A549 (cell line): ENCODE results near the gene RFWD3. TPM values are rescaled to one million over a fixed set of nuclear protein-coding genes. Genes with fewer than 3 reads are reported as not detected.

Source experiments
- ATAC-seq, 2 experiments: fragments of 200-7000 bp in 1 of 2; fragments of >200 bp in 1 of 2; cut with Nextera tagmentation in 1 of 2; cut with Tn5 transposase in 1 of 2; 3 replicates each; pipeline versions ENCODE4 v1.8.0 to v1.9.1; 2018 to 2020; ENCODE audit warnings: mild to moderate bottlenecking in 1 of 2, moderate library complexity in 1 of 2
- CTCF ChIA-PET: fragments of 300-600 bp; sonication (Branson Sonifier 250); formaldehyde crosslinking; extraction: SDS; loops from one replicate; lab custom pipeline; 2021; ENCODE audit warnings: antibody characterized with exemption, inconsistent platforms; lab: Yijun Ruan, JAX
- POLR2A ChIA-PET: fragments of 350-600 bp; formaldehyde crosslinking; extraction: SDS; loops from one replicate; lab custom pipeline; 2021; ENCODE audit warnings: antibody characterized with exemption, inconsistent platforms; lab: Yijun Ruan, JAX
- DNase-seq, 2 experiments: peaks; one replicate each; pipeline versions ENCODE4 v3.0.0 to v3.0.0-alpha.2; 2011 to 2016; ENCODE audit warnings: low read depth in 1 of 2, low spot score in 1 of 2
- FAIRE-seq: peaks from 2 replicates; lab custom pipeline; 2011; peaks lifted over from hg19 to GRCh38; lab: Jason Lieb, UNC
- H3K27ac ChIP-seq, 2 experiments: fragments of >200 bp; sonication (Bioruptor Twin); formaldehyde crosslinking; 3 replicates each; pipeline ENCODE4 v1.5.1; 2016 to 2017
- H3K4me1 ChIP-seq: fragments of >200 bp; sonication (Bioruptor Twin); formaldehyde crosslinking; 3 replicates; pipeline ENCODE4 v1.6.1; 2016
- H3K4me2 ChIP-seq: fragments of >200 bp; sonication (Bioruptor Twin); formaldehyde crosslinking; 3 replicates; pipeline ENCODE4 v1.6.1; 2016
- H3K4me3 ChIP-seq: fragments of >200 bp; sonication (Bioruptor Twin); formaldehyde crosslinking; 3 replicates; pipeline ENCODE4 v1.5.1; 2016
- H3K9me3 ChIP-seq: fragments of >200 bp; sonication (Bioruptor Twin); formaldehyde crosslinking; 3 replicates; pipeline ENCODE4 v1.6.1; 2016
- CBX2 ChIP-seq: fragments of 200-600 bp; sonication (generic); IDR thresholded peaks from 2 replicates; pipeline ENCODE4 v1.6.1; 2016; ENCODE audit warnings: low read depth, mild to moderate bottlenecking, borderline replicate concordance
- CBX8 ChIP-seq: fragments of 200-600 bp; sonication (generic); IDR thresholded peaks from 2 replicates; pipeline ENCODE4 v1.6.1; 2016
- CHD2 ChIP-seq: fragments of 150-350 bp; IDR thresholded peaks from 2 replicates; pipeline ENCODE4 v1.6.1; 2014; ENCODE audit warnings: low read length; ENCODE audit not compliant: partially characterized antibody
- EHMT2 ChIP-seq: fragments of 200-600 bp; sonication (generic); IDR thresholded peaks from 2 replicates; pipeline ENCODE4 v1.6.1; 2016; ENCODE audit warnings: antibody characterized with exemption, low read depth, mild to moderate bottlenecking, moderate library complexity
- EP300 ChIP-seq, 2 experiments: fragments of >200 bp; sonication (Bioruptor Twin); formaldehyde crosslinking; IDR thresholded peaks; 2 replicates in 1 of 2; 3 replicates in 1 of 2; pipeline ENCODE4 v1.6.1; 2016 to 2017
- FOSB ChIP-seq: fragments of 250-450 bp; sonication (Bioruptor Pico); IDR thresholded peaks from 2 replicates; pipeline ENCODE4 v1.5.0; 2020; ENCODE audit warnings: mild to moderate bottlenecking, moderate library complexity
- FOSL2 ChIP-seq, 2 experiments: fragments of 450-650 bp in 1 of 2; fragments of >200 bp in 1 of 2; sonication (Bioruptor Twin) in 1 of 2; formaldehyde crosslinking; IDR thresholded peaks; 2 replicates each; pipeline versions ENCODE4 v1.5.0 to v1.6.1; 2016 to 2020; ENCODE audit warnings: mild to moderate bottlenecking in 1 of 2, moderate library complexity in 1 of 2
- GATA3 ChIP-seq: IDR thresholded peaks from 2 replicates; pipeline ENCODE4 v1.6.1; 2012; ENCODE audit warnings: borderline replicate concordance
- HDAC2 ChIP-seq: fragments of 200-600 bp; sonication (generic); IDR thresholded peaks from 2 replicates; pipeline ENCODE4 v1.6.1; 2016
- HOXB13 ChIP-seq: fragments of 250-450 bp; sonication (Bioruptor Pico); IDR thresholded peaks from 2 replicates; pipeline ENCODE4 v1.5.0; 2020; ENCODE audit warnings: low read depth, mild to moderate bottlenecking, moderate library complexity
- JUN ChIP-seq, 2 experiments: fragments of >200 bp; sonication (Bioruptor Twin); formaldehyde crosslinking; IDR thresholded peaks; 2 replicates in 1 of 2; 3 replicates in 1 of 2; pipeline ENCODE4 v1.6.1; 2016 to 2017
- KDM1A ChIP-seq: fragments of 200-600 bp; sonication (generic); IDR thresholded peaks from 2 replicates; pipeline ENCODE4 v1.6.1; 2016; ENCODE audit warnings: low read depth, mild to moderate bottlenecking
- MYC ChIP-seq: IDR thresholded peaks from 2 replicates; pipeline ENCODE4 v1.6.1; 2012; ENCODE audit warnings: mild to moderate bottlenecking, inconsistent platforms, low read length, improper control_type of control experiment, borderline replicate concordance
- NFE2L2 ChIP-seq: fragments of 150-350 bp; conservative IDR thresholded peaks from 2 replicates; pipeline ENCODE4 v1.6.1; 2014; ENCODE audit warnings: low read length
- NR3C1 ChIP-seq: fragments of >200 bp; sonication (Bioruptor Twin); formaldehyde crosslinking; IDR thresholded peaks from 3 replicates; pipeline ENCODE4 v1.6.1; 2017
- POLR2A ChIP-seq: IDR thresholded peaks from 2 replicates; pipeline ENCODE4 v1.6.1; 2012; ENCODE audit warnings: mild to moderate bottlenecking, low read length
- RARB ChIP-seq: fragments of 250-450 bp; sonication (Bioruptor Pico); IDR thresholded peaks from 2 replicates; pipeline ENCODE4 v1.8.0; 2021; ENCODE audit warnings: mild to moderate bottlenecking, moderate library complexity
- RCOR1 ChIP-seq: fragments of 150-350 bp; IDR thresholded peaks from 2 replicates; pipeline ENCODE4 v1.6.1; 2014; ENCODE audit warnings: antibody characterized with exemption, low read length, low read depth
- RFX5 ChIP-seq: fragments of 450-650 bp; IDR thresholded peaks from 2 replicates; pipeline ENCODE4 v1.7.1; 2014; ENCODE audit warnings: antibody characterized with exemption, mild to moderate bottlenecking, moderate library complexity
- SMC3 ChIP-seq: fragments of >200 bp; sonication (Bioruptor Twin); formaldehyde crosslinking; IDR thresholded peaks from 3 replicates; pipeline ENCODE4 v1.6.1; 2018; ENCODE audit warnings: inconsistent platforms
- ZC3H11A ChIP-seq: fragments of 450-650 bp; IDR thresholded peaks from 2 replicates; pipeline ENCODE4 v1.6.1; 2014; ENCODE audit warnings: antibody characterized with exemption, mild to moderate bottlenecking
- ZFP36 ChIP-seq: fragments of 450-650 bp; IDR thresholded peaks from 2 replicates; pipeline ENCODE4 v1.6.1; 2014; ENCODE audit warnings: borderline replicate concordance; ENCODE audit not compliant: partially characterized antibody
- WGBS: methylation state at CpG from one replicate; pipeline ENCODE4 v1.1.6; 2017; ENCODE audit errors: missing lambda C conversion rate; 5-methylcytosine and 5-hydroxymethylcytosine counted together
- polyA plus RNA-seq, 4 experiments: library from polyadenylated mRNA; depleted of rRNA in 3 of 4; stranded (reverse); fragments of >200 nt; fragmentation: RNase III in 1 of 4; extraction: RNeasy Plus Mini Kit Qiagen cat#74134 plus additional on column Dnase treatment in 1 of 4; gene quantifications; 2 replicates in 3 of 4; 3 replicates in 1 of 4; pipeline ENCODE4 v1.2.3, GENCODE V29; 2011 to 2017
- TF ChIP-seq, protein P1 (sequence below): fragments of 450-650 bp; IDR thresholded peaks from 2 replicates; pipeline ENCODE4 v1.6.1; 2014; ENCODE audit warnings: antibody characterized with exemption
- TF ChIP-seq, protein P2 (sequence below): fragments of 150-350 bp; IDR thresholded peaks from 2 replicates; pipeline ENCODE4 v1.6.1; 2014; ENCODE audit warnings: low read depth, mild to moderate bottlenecking, low read length
- TF ChIP-seq, protein P3 (sequence below): IDR thresholded peaks from 2 replicates; pipeline ENCODE4 v1.6.1; 2012
- TF ChIP-seq, protein P4 (sequence below): IDR thresholded peaks from 2 replicates; pipeline ENCODE4 v1.6.1; 2012

The RFWD3 gene
- polyA plus RNA-seq, 2 of the 4 experiments (the other 2 are of a cell fraction), result 36.1 to 50.6 TPM

DNA sequence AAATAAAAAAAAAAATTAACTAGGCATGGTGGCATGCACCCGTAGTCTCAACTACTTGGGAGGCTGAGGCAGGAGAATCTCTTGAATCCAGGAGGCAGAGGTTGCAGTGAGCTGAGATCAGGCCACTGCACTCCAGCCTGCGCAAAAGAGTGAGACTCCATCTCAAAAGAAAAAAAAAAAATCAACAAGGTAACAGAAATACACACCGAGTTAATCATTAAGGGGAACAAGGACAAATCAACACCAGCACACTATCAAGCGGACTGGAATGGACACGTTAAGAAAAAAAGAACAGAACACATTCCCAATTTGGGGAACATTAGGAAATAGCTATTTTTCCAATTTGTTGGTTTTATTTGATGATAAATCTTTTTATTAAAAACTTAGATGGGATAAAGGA, 31.4 kb downstream of the RFWD3 start:
- FAIRE-seq, result no peak
- Histone ChIP-seq H3K4me3 (no peak overlapping the region), H3K4me1 (no peaks in the 10 kb centered on the region), H3K4me2 (no peak overlapping the region), H3K9me3 (no peaks in the 10 kb centered on the region), H3K27ac (no peak overlapping the region)
- ChIA-PET CTCF (interaction anchor here (1.2 to 5.7 kb wide), 3 partner anchors 11 to 22 kb away, joined by 6 to 31 read pairs (median 8); no protein-coding TSS in a partner anchor), POLR2A (no interaction called here)
- WGBS, result 89% methylated on average over 5 of the region's 5 CpGs
- TF ChIP-seq ZC3H11A, result no peak
- no peak for TF ChIP-seq EP300 (IDR thresholded peaks at IDR 0.05)
- no peak for TF ChIP-seq CBX8
- TF ChIP-seq EHMT2, result no peak
- TF ChIP-seq CHD2, result no peak
- TF ChIP-seq POLR2A, result no peak
- no peak for TF ChIP-seq ZFP36
- TF ChIP-seq, protein P1, sequence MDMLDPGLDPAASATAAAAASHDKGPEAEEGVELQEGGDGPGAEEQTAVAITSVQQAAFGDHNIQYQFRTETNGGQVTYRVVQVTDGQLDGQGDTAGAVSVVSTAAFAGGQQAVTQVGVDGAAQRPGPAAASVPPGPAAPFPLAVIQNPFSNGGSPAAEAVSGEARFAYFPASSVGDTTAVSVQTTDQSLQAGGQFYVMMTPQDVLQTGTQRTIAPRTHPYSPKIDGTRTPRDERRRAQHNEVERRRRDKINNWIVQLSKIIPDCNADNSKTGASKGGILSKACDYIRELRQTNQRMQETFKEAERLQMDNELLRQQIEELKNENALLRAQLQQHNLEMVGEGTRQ, result no peak
- no peak for TF ChIP-seq HOXB13 (CRISPR knock-in tag)
- TF ChIP-seq FOSB, result no peak
- TF ChIP-seq KDM1A, result no peak
- TF ChIP-seq MYC, result no peak
- TF ChIP-seq FOSL2 (IDR thresholded peaks at IDR 0.05), result no peak
- TF ChIP-seq FOSL2 (CRISPR knock-in tag; IDR thresholded peaks at IDR 0.05), result no peak
- TF ChIP-seq RCOR1, result no peak
- TF ChIP-seq RFX5, result no peak
- TF ChIP-seq HDAC2, result no peak
- no peak for TF ChIP-seq SMC3
- no peak for TF ChIP-seq RARB (CRISPR knock-in tag)
- DNase-seq, result no peak
- ATAC-seq, result no peak

DNA sequence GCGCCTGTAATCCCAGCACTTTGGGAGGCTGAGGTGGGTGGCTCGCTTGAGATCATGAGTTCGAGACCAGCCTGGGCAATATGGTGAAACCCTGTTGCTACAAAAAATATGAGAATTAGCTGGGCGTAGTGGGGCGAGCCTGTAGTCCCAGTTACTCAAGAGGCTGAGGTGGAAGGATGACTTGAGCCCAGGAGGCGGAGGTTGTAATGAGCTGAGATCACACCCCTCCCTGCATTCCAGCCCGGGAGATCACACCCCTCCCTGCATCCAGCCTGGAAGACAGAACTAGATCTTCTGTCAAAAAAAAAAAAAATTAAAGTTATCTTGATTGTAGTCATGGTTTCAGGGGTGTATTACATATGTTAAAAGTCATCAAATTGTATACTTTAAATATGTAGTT, 33.0 kb downstream of the RFWD3 start:
- CTCF ChIA-PET, result interaction anchor here (0.8 to 5.7 kb wide), 3 partner anchors 10 to 324 kb away, joined by 3 to 31 read pairs (median 3); no protein-coding TSS in a partner anchor
- ATAC-seq (no peak), FAIRE-seq (no peak), DNase-seq (no peak)
- POLR2A ChIA-PET, result no interaction called here
- no peak overlapping the region for H3K27ac ChIP-seq
- WGBS, result 90% methylated on average over 7 of the region's 7 CpGs
- no peaks in the 10 kb centered on the region for H3K4me1 ChIP-seq
- H3K9me3 ChIP-seq, result no peaks in the 10 kb centered on the region
- no peak overlapping the region for H3K4me2 ChIP-seq
- TF ChIP-seq, protein P2, sequence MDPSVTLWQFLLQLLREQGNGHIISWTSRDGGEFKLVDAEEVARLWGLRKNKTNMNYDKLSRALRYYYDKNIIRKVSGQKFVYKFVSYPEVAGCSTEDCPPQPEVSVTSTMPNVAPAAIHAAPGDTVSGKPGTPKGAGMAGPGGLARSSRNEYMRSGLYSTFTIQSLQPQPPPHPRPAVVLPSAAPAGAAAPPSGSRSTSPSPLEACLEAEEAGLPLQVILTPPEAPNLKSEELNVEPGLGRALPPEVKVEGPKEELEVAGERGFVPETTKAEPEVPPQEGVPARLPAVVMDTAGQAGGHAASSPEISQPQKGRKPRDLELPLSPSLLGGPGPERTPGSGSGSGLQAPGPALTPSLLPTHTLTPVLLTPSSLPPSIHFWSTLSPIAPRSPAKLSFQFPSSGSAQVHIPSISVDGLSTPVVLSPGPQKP, result no peak
- TF ChIP-seq FOSB (no peak), NFE2L2 (no peak), CBX2 (no peak), EP300 (IDR thresholded peaks at IDR 0.05) (no peak), GATA3 (no peak), FOSL2 (IDR thresholded peaks at IDR 0.05) (no peak), FOSL2 (CRISPR knock-in tag; IDR thresholded peaks at IDR 0.05) (no peak), NR3C1 (no peak), POLR2A (no peak), CHD2 (no peak), JUN (IDR thresholded peaks at IDR 0.05) (no peak)
- TF ChIP-seq, protein P3, sequence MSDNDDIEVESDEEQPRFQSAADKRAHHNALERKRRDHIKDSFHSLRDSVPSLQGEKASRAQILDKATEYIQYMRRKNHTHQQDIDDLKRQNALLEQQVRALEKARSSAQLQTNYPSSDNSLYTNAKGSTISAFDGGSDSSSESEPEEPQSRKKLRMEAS, result no peak
- TF ChIP-seq, protein P4, sequence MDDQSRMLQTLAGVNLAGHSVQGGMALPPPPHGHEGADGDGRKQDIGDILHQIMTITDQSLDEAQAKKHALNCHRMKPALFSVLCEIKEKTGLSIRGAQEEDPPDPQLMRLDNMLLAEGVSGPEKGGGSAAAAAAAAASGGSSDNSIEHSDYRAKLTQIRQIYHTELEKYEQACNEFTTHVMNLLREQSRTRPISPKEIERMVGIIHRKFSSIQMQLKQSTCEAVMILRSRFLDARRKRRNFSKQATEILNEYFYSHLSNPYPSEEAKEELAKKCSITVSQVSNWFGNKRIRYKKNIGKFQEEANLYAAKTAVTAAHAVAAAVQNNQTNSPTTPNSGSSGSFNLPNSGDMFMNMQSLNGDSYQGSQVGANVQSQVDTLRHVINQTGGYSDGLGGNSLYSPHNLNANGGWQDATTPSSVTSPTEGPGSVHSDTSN, result no peak
- TF ChIP-seq, protein P1, result no peak
- TF ChIP-seq, all 56 proteins: peak for 0
- no peak overlapping the region for H3K4me3 ChIP-seq
